ENCODE measurements around the gene EHBP1. TPM values are rescaled to one million over a fixed set of nuclear protein-coding genes. Genes with fewer than 3 reads are reported as not detected.

EHBP1 gene
- total and polyA plus RNA-seq, 11 donors = 5.2 to 34.2 (median 18.1) TPM

DNA sequence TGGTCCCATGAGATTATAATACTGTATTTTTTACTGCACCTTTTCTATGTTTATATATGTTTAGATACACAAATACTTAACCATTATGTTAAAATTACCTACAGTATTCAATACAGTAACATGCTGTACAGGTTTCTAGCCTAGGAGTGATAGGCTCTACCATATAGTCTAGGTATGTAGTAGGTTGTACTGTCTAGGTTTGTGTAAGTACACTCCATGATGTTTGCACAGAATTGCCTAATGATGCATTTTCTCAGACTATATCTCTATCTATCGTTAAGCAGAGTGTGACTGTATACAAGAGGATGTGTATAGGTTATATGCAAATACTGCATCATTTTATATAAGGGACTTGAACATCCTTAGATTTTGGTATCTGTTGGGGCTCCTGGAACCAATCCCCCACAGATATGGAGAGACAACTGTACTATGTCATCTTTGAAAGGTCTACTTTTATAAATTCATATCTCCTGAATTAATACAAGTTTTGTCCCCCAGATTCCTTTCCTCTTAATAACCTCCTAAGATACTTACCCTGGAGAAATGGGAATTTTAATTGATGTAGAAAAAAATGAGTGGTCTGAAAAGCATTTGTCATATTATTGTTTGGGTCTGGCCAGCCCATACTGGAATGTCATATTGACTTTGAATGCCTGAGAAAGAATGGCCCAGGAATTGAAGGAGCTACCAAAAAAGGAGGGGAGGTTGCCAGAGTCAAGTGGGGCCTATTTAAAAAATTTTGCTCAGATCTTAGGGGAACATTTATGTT is 36.6 kb downstream of the EHBP1 start:
- H3K27ac ChIP-seq = no peak overlapping the region
- H3K4me1 ChIP-seq = peaks cover 0 to 26% (median 7%) of the 10 kb centered on the region in 12 donors
- intact Hi-C loops (cut with DNase I) = no loop called here
- no peaks in the 10 kb centered on the region for H3K36me3 ChIP-seq
- no peak for ATAC-seq
- WGBS, 4 donors = 74 to 94% (median 89%) methylated on average over 1 of the region's 1 CpG
- TF ChIP-seq POLR2A (IDR thresholded peaks at IDR 0.05) (no peak), CTCF (IDR thresholded peaks at IDR 0.05) (no peak)
- H3K4me3 ChIP-seq = no peak overlapping the region
- no peaks in the 10 kb centered on the region for H3K9me3 ChIP-seq
- no peak for DNase-seq
- no peaks in the 10 kb centered on the region for H3K27me3 ChIP-seq

GRCh38 chr2:62743506-62743905 is 38.0 kb downstream of the EHBP1 start:
- Histone ChIP-seq H3K36me3 (peaks cover 0 to 2% (median 0%) of the 10 kb centered on the region in 9 donors), H3K27ac (no peak overlapping the region), H3K9me3 (no peaks in the 10 kb centered on the region), H3K4me1 (peaks cover 0 to 30% (median 7%) of the 10 kb centered on the region in 12 donors), H3K4me3 (no peak overlapping the region), H3K27me3 (no peaks in the 10 kb centered on the region)
- TF ChIP-seq CTCF (IDR thresholded peaks at IDR 0.05) = no peak
- TF ChIP-seq POLR2A (IDR thresholded peaks at IDR 0.05) = no peak
- intact Hi-C loops (cut with DNase I) = no loop called here
- no peak for DNase-seq
- 95 to 98% (median 98%) methylated on average over 2 of the region's 2 CpGs for WGBS, 4 donors
- no peak for ATAC-seq

- no peak for DNase-seq
- no peak for TF ChIP-seq POLR2A (IDR thresholded peaks at IDR 0.05)
- TF ChIP-seq CTCF (IDR thresholded peaks at IDR 0.05) = no peak
- Histone ChIP-seq H3K4me3 (no peak overlapping the region), H3K27me3 (no peaks in the 10 kb centered on the region), H3K27ac (no peak overlapping the region), H3K4me1 (peaks cover 0 to 20% (median 6%) of the 10 kb centered on the region in 12 donors), H3K36me3 (peaks cover 0 to 2% (median 0%) of the 10 kb centered on the region in 9 donors), H3K9me3 (peaks cover 0 to under 1% (median 0%) of the 10 kb centered on the region in 12 donors)
- no peak for ATAC-seq
- 95 to 98% (median 96%) methylated on average over 3 of the region's 3 CpGs for WGBS, 4 donors
- intact Hi-C loops (cut with DNase I) = no loop called here
These were observed 39.1 kb downstream of the EHBP1 start for GRCh38 chr2:62744603-62745002.

DNA sequence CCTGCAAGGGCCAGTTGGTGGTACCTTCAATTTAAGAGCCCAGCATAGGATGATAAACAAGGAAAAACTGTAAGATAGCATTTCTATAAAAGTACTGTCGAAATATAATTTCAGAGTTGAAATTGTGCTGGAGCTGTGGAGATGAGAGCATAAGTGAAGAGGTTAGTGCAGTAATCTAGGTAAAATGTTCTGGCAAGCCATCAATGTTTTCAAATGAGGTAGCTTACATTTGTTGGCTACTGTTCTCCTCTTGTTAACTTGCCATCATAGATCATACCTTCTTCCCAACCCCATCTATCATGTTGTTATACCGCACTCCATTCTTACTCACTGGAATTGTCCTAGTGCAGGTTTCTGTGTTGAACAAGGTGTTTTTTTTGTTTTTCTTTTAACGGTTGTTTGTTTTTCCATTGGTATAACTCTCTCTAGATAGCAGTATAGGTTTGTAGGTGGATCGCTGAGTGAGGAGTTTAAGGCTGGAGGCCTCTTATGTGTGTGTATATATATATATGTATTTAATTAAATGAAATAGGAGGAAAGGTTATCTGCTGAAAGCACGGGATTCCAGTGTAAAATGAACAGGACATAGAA is 40.5 kb downstream of the EHBP1 start:
- H3K4me1 ChIP-seq = peaks cover 0 to 8% (median 0%) of the 10 kb centered on the region in 12 donors
- no peak overlapping the region for H3K4me3 ChIP-seq
- H3K27ac ChIP-seq = no peak overlapping the region
- peaks cover 0 to 6% (median 0%) of the 10 kb centered on the region in 12 donors for H3K9me3 ChIP-seq
- ATAC-seq (no peak), DNase-seq (no peak)
- intact Hi-C loops (cut with DNase I) = no loop called here
- TF ChIP-seq POLR2A (IDR thresholded peaks at IDR 0.05) (no peak), CTCF (IDR thresholded peaks at IDR 0.05) (no peak)
- H3K27me3 ChIP-seq = no peaks in the 10 kb centered on the region
- peaks cover 0 to 2% (median 0%) of the 10 kb centered on the region in 9 donors for H3K36me3 ChIP-seq
- 92 to 94% (median 94%) methylated on average over 5 of the region's 5 CpGs for WGBS, 4 donors
